Spleen (tissue), 7 donors: ENCODE measurements around the gene UGT1A9.

Source experiments
- POLR2A ChIP-seq, 3 donors: fragments of 450-650 bp; IDR thresholded peaks; one replicate each; pipeline ENCODE4 v1.5.1; 2017; ENCODE audit warnings: antibody characterized with exemption in 3 of 3, mild to moderate bottlenecking in 1 of 3
- POLR2AphosphoS5 ChIP-seq, 3 donors: sonication (generic); formaldehyde crosslinking; IDR thresholded peaks; one replicate each; pipeline ENCODE4 v1.5.1; 2017; ENCODE audit warnings: antibody characterized with exemption in 3 of 3
- TF ChIP-seq, protein P1 (sequence below), 11 experiments: fragments of 200-600 bp in 7 of 11; fragments of 450-650 bp in 4 of 11; sonication (generic) in 4 of 11; IDR thresholded peaks in 8 of 11; conservative IDR thresholded peaks in 3 of 11; 1 replicate in 7 of 11; 2 replicates in 4 of 11; pipeline versions ENCODE4 v1.4.0 to v1.8.0; 2016 to 2021; ENCODE audit warnings: antibody characterized with exemption in 11 of 11, inconsistent platforms in 4 of 11, mild to moderate bottlenecking in 1 of 11
- donor health status: DM: no; HTN: no; CAD: no; lungs with moderate emphysema.
- donor health status: DM: no; HTN: no; CAD: no.
- donor health status: DM: no; HTN: no; CAD: no.

DNA sequence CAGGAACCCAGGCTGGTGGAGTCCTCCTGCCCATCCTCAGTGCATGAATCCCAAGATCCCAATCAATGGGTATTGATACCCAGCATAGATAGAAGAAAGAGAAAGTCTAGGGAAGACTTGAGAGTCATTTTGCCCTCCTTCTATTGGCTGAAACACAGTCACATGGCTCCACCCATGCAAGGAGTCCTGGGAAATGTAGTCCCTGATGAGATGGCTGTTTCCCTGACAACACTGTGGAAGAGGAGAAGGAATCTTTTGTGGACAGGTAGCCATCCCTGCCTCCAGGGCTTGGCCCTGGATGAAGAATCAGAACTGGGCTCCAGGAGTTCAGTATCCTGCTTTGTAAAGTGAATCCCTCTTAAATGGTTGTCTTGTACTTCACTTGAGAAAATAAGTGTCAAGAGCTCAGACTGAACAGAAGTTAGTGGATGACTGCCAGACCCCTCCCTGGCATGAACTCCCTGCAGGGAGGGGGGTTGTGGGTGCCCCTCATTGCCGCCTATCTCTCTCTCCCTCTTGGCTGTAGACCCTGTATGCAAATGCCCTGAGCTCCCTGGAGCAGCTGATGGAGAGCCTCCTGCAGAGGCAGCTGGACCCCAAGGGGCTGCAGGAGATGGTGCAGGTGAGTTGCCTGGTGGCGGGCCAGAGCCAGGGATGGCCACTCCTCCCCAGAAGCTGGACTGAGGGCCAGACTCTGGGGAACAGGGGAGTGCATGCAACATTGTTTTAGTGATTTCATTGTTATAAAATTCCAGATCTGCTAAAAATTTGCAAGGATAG, 142.5 kb downstream of the UGT1A9 start:
- TF ChIP-seq, protein P1, sequence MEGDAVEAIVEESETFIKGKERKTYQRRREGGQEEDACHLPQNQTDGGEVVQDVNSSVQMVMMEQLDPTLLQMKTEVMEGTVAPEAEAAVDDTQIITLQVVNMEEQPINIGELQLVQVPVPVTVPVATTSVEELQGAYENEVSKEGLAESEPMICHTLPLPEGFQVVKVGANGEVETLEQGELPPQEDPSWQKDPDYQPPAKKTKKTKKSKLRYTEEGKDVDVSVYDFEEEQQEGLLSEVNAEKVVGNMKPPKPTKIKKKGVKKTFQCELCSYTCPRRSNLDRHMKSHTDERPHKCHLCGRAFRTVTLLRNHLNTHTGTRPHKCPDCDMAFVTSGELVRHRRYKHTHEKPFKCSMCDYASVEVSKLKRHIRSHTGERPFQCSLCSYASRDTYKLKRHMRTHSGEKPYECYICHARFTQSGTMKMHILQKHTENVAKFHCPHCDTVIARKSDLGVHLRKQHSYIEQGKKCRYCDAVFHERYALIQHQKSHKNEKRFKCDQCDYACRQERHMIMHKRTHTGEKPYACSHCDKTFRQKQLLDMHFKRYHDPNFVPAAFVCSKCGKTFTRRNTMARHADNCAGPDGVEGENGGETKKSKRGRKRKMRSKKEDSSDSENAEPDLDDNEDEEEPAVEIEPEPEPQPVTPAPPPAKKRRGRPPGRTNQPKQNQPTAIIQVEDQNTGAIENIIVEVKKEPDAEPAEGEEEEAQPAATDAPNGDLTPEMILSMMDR (IDR thresholded peaks at IDR 0.05 in 8 of 11, conservative IDR thresholded peaks at IDR 0.05 in 3 of 11), result no peak
- TF ChIP-seq POLR2AphosphoS5 (IDR thresholded peaks at IDR 0.05) (no peak), POLR2A (IDR thresholded peaks at IDR 0.05) (no peak)
